H9 (cell line): ENCODE results near the gene BLNK. TPM values are rescaled to one million over a fixed set of nuclear protein-coding genes. Genes with fewer than 3 reads are reported as not detected.

Source experiments
- DNase-seq: peaks from one replicate; pipeline ENCODE4 v3.0.0-alpha.2; 2017
- H2AFZ ChIP-seq: one replicate; pipeline ENCODE4 v1.6.1; 2013; ENCODE audit warnings: mild to moderate bottlenecking, low read length, control low read depth, moderate library complexity
- H2AK5ac ChIP-seq: 2 replicates; pipeline ENCODE4 v1.6.1; 2013; ENCODE audit warnings: low read length, control low read depth, mixed read lengths; ENCODE audit not compliant: insufficient read length
- H2BK120ac ChIP-seq: one replicate; pipeline ENCODE4 v1.6.1; 2013; ENCODE audit warnings: low read depth, mild to moderate bottlenecking, low read length, control low read depth, inconsistent platforms; ENCODE audit not compliant: poor library complexity, severe bottlenecking
- H2BK12ac ChIP-seq: 2 replicates; pipeline ENCODE4 v1.6.1; 2013; ENCODE audit warnings: low read length, control low read depth, mixed read lengths, low read depth; ENCODE audit not compliant: insufficient read length
- H2BK15ac ChIP-seq: 2 replicates; pipeline ENCODE4 v1.6.1; 2013; ENCODE audit warnings: low read depth, low read length, control low read depth
- H2BK20ac ChIP-seq: one replicate; pipeline ENCODE4 v1.6.1; 2013; ENCODE audit warnings: low read depth, mild to moderate bottlenecking, low read length, control low read depth, inconsistent platforms; ENCODE audit not compliant: poor library complexity, severe bottlenecking
- H2BK5ac ChIP-seq: 2 replicates; pipeline ENCODE4 v1.6.1; 2013; ENCODE audit warnings: low read length, control low read depth, mixed read lengths; ENCODE audit not compliant: insufficient read length
- H3K14ac ChIP-seq: 2 replicates; pipeline ENCODE4 v1.6.1; 2013; ENCODE audit warnings: low read length, control low read depth; ENCODE audit not compliant: insufficient read depth
- H3K18ac ChIP-seq: 2 replicates; pipeline ENCODE4 v1.6.1; 2013; ENCODE audit warnings: low read depth, mild to moderate bottlenecking, mixed read lengths, low read length, control low read depth; ENCODE audit not compliant: insufficient read length
- H3K23ac ChIP-seq: 2 replicates; pipeline ENCODE4 v1.6.1; 2013; ENCODE audit warnings: low read length, control low read depth, mixed read lengths, low read depth; ENCODE audit not compliant: insufficient read length
- H3K23me2 ChIP-seq: 2 replicates; pipeline ENCODE4 v1.6.1; 2013; ENCODE audit warnings: low read depth, mild to moderate bottlenecking, mixed read lengths, low read length, control low read depth; ENCODE audit not compliant: insufficient read length, poor library complexity, severe bottlenecking
- H3K27ac ChIP-seq: 2 replicates; pipeline ENCODE4 v1.5.1; 2013; ENCODE audit warnings: low read length, control low read depth, mixed read lengths, low read depth; ENCODE audit not compliant: insufficient read length
- H3K27me3 ChIP-seq: 2 replicates; pipeline ENCODE4 v1.6.1; 2013; ENCODE audit warnings: low read length, control low read depth, inconsistent platforms; ENCODE audit not compliant: insufficient read depth
- H3K4ac ChIP-seq: 2 replicates; pipeline ENCODE4 v1.6.1; 2013; ENCODE audit warnings: low read depth, mild to moderate bottlenecking, control low read depth, inconsistent platforms, low read length, moderate library complexity
- H3K4me1 ChIP-seq: 2 replicates; pipeline ENCODE4 v1.6.1; 2013; ENCODE audit warnings: low read length, control low read depth, inconsistent platforms; ENCODE audit not compliant: insufficient read depth
- H3K4me2 ChIP-seq: 2 replicates; pipeline ENCODE4 v1.6.1; 2013; ENCODE audit warnings: low read length, control low read depth, mixed read lengths; ENCODE audit not compliant: insufficient read length, insufficient read depth
- H3K56ac ChIP-seq: 2 replicates; pipeline ENCODE4 v1.6.1; 2013; ENCODE audit warnings: low read depth, mild to moderate bottlenecking, mixed read lengths, low read length, control low read depth; ENCODE audit not compliant: insufficient read length
- H3K79me1 ChIP-seq: 2 replicates; pipeline ENCODE4 v1.6.1; 2013; ENCODE audit warnings: low read depth, mild to moderate bottlenecking, moderate library complexity, low read length, control low read depth, inconsistent platforms; ENCODE audit not compliant: insufficient read depth, poor library complexity, severe bottlenecking
- H3K79me2 ChIP-seq: 2 replicates; pipeline ENCODE4 v1.6.1; 2013; ENCODE audit warnings: low read length, control low read depth, inconsistent platforms; ENCODE audit not compliant: insufficient read depth
- H3K9ac ChIP-seq: 2 replicates; pipeline ENCODE4 v1.6.1; 2013; ENCODE audit warnings: low read length, control low read depth, mixed read lengths; ENCODE audit not compliant: insufficient read length; ENCODE audit errors: extremely low read depth
- H3K9me3 ChIP-seq: one replicate; pipeline ENCODE4 v1.6.1; 2013; ENCODE audit warnings: low read depth, low read length, inconsistent platforms; ENCODE audit not compliant: control insufficient read depth
- H3T11ph ChIP-seq: one replicate; pipeline ENCODE4 v1.6.1; 2013; ENCODE audit warnings: mild to moderate bottlenecking, low read length, control low read depth, inconsistent platforms
- H4K20me1 ChIP-seq: one replicate; pipeline ENCODE4 v1.6.1; 2013; ENCODE audit not compliant: control insufficient read depth, insufficient read length, insufficient read depth
- H4K5ac ChIP-seq: 2 replicates; pipeline ENCODE4 v1.6.1; 2013; ENCODE audit warnings: low read depth, mild to moderate bottlenecking, mixed read lengths, low read length, control low read depth; ENCODE audit not compliant: insufficient read length
- H4K8ac ChIP-seq: replicated peaks from 2 replicates; pipeline ENCODE4 v1.6.1; 2013; ENCODE audit warnings: low read length, control low read depth, mixed read lengths, low read depth; ENCODE audit not compliant: insufficient read length
- H4K91ac ChIP-seq: 2 replicates; pipeline ENCODE4 v1.6.1; 2013; ENCODE audit warnings: low read depth, mild to moderate bottlenecking, moderate library complexity, mixed read lengths, low read length, control low read depth; ENCODE audit not compliant: insufficient read length
- H3K27ac Mint-ChIP-seq, 3 experiments: 2 replicates in 2 of 3; 3 replicates in 1 of 3; pipeline ENCODE4 v1.8.0; 2020 to 2021; ENCODE audit warnings: mixed read lengths in 3 of 3, mild to moderate bottlenecking in 1 of 3, moderate library complexity in 1 of 3
- H3K27me3 Mint-ChIP-seq: 2 replicates; pipeline ENCODE4 v1.8.0; 2021; ENCODE audit warnings: low read depth, mild to moderate bottlenecking, moderate library complexity, mixed read lengths
- H3K36me3 Mint-ChIP-seq, 3 experiments: 2 replicates in 2 of 3; 3 replicates in 1 of 3; pipeline ENCODE4 v1.8.0; 2020 to 2021; ENCODE audit warnings: low read depth in 3 of 3, mixed read lengths in 3 of 3; ENCODE audit not compliant: insufficient read depth in 1 of 3
- H3K4me1 Mint-ChIP-seq, 2 experiments: 2 replicates each; pipeline ENCODE4 v1.8.0; 2020; ENCODE audit warnings: mixed read lengths in 2 of 2
- H3K4me3 Mint-ChIP-seq, 2 experiments: 2 replicates in 1 of 2; 3 replicates in 1 of 2; pipeline ENCODE4 v1.8.0; 2020 to 2021; ENCODE audit warnings: mild to moderate bottlenecking in 2 of 2, mixed read lengths in 2 of 2, moderate library complexity in 1 of 2
- H3K9me3 Mint-ChIP-seq, 2 experiments: 2 replicates in 1 of 2; 3 replicates in 1 of 2; pipeline ENCODE4 v1.8.0; 2020; ENCODE audit warnings: mild to moderate bottlenecking in 2 of 2, mixed read lengths in 2 of 2, moderate library complexity in 1 of 2
- WGBS: extraction: QIAGEN DNeasy Blood & Tissue Kit; methylation state at CpG from one replicate; pipeline ENCODE4 v1.1.7; 2013; ENCODE audit warnings: missing lambda C conversion rate, low lambda C conversion rate, mixed read lengths; ENCODE audit not compliant: insufficient read length; ENCODE audit errors: extremely low coverage; 5-methylcytosine and 5-hydroxymethylcytosine counted together
- total RNA-seq: library from RNA; stranded (reverse); gene quantifications from 2 replicates; pipeline ENCODE4 v1.2.1, GENCODE V29; 2021
- TF ChIP-seq, protein P1 (sequence below): fragments of 200-600 bp; sonication (generic); conservative IDR thresholded peaks from 3 replicates; pipeline ENCODE4 v1.8.0; 2021; ENCODE audit warnings: antibody characterized with exemption, mild to moderate bottlenecking

BLNK gene
- total RNA-seq, 1 experiment from 2014 or later, result not detected

DNA sequence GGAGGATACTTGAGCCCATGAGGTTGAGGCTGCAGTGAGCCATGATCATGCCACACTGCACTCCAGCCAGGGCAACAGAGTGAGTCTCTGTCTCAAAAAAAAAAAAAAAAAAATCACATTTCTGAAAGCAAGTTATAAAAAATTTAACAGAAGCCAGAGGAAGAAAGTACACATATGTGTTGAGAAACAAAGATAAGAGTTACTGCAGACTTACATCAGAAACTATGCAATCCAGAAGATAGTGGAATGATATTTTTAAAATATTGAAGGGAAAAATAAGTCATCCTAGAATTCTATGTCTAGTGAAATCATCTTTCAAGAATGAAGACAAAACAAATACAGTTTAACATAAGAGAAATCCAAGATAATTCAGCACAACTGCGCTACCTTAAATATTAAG, 94.4 kb downstream of the BLNK start:
- no peak overlapping the region for H3K4me2 ChIP-seq
- no peaks in the 10 kb centered on the region for H3K79me1 ChIP-seq
- H3K4me1 Mint-ChIP-seq, result no peaks in the 10 kb centered on the region
- no CpG with 5 or more reads among the region's 1 CpG for WGBS
- H3K4ac ChIP-seq, result no peak overlapping the region
- no peak overlapping the region for H3K56ac ChIP-seq
- TF ChIP-seq, protein P1, sequence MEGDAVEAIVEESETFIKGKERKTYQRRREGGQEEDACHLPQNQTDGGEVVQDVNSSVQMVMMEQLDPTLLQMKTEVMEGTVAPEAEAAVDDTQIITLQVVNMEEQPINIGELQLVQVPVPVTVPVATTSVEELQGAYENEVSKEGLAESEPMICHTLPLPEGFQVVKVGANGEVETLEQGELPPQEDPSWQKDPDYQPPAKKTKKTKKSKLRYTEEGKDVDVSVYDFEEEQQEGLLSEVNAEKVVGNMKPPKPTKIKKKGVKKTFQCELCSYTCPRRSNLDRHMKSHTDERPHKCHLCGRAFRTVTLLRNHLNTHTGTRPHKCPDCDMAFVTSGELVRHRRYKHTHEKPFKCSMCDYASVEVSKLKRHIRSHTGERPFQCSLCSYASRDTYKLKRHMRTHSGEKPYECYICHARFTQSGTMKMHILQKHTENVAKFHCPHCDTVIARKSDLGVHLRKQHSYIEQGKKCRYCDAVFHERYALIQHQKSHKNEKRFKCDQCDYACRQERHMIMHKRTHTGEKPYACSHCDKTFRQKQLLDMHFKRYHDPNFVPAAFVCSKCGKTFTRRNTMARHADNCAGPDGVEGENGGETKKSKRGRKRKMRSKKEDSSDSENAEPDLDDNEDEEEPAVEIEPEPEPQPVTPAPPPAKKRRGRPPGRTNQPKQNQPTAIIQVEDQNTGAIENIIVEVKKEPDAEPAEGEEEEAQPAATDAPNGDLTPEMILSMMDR, result no peak
- no peak for DNase-seq
- H4K20me1 ChIP-seq, result no peaks in the 10 kb centered on the region
- H3K9me3 Mint-ChIP-seq, result peaks cover 31 to 43% of the 10 kb centered on the region in 2 experiments
- H3K4me1 ChIP-seq, result no peaks in the 10 kb centered on the region
- H3K4me3 Mint-ChIP-seq, result no peak overlapping the region
- no peak overlapping the region for H3T11ph ChIP-seq
- H2BK120ac ChIP-seq, result no peak overlapping the region
- H2BK15ac ChIP-seq, result no peak overlapping the region
- no peak overlapping the region for H3K14ac ChIP-seq
- no peak overlapping the region for H3K9ac ChIP-seq
- H3K27ac Mint-ChIP-seq, result no peak overlapping the region
- H3K79me2 ChIP-seq, result no peaks in the 10 kb centered on the region
- no peaks in the 10 kb centered on the region for H3K27me3 Mint-ChIP-seq
- H3K23me2 ChIP-seq, result no peaks in the 10 kb centered on the region
- H3K23ac ChIP-seq, result no peak overlapping the region
- H3K18ac ChIP-seq, result no peak overlapping the region
- H3K9me3 ChIP-seq, result no peaks in the 10 kb centered on the region
- no peak overlapping the region for H2BK20ac ChIP-seq
- no peak overlapping the region for H4K5ac ChIP-seq
- no peak overlapping the region for H3K27ac ChIP-seq
- H2AFZ ChIP-seq, result no peak overlapping the region
- no peak overlapping the region for H2BK12ac ChIP-seq
- H2BK5ac ChIP-seq, result no peak overlapping the region
- H3K36me3 Mint-ChIP-seq, result peaks cover 4 to 13% (median 10%) of the 10 kb centered on the region in 3 experiments; a peak in 6 of 7 replicates
- H4K8ac ChIP-seq, result no peak overlapping the region
- no peak overlapping the region for H4K91ac ChIP-seq
- no peaks in the 10 kb centered on the region for H3K27me3 ChIP-seq
- no peak overlapping the region for H2AK5ac ChIP-seq
